Activated naive CD8-positive, alpha-beta T cell treated with anti-CD3 and anti-CD28 coated beads, Interleukin-2, amount 50 U/mL, for 16 hours (primary cell): ENCODE data around the gene CARMIL3.

Experiments
- DNase-seq: peaks from one replicate; pipeline ENCODE4 v3.0.0-alpha.2; 2020; ENCODE audit warnings: low read depth, low spot score

Gene CARMIL3

DNA sequence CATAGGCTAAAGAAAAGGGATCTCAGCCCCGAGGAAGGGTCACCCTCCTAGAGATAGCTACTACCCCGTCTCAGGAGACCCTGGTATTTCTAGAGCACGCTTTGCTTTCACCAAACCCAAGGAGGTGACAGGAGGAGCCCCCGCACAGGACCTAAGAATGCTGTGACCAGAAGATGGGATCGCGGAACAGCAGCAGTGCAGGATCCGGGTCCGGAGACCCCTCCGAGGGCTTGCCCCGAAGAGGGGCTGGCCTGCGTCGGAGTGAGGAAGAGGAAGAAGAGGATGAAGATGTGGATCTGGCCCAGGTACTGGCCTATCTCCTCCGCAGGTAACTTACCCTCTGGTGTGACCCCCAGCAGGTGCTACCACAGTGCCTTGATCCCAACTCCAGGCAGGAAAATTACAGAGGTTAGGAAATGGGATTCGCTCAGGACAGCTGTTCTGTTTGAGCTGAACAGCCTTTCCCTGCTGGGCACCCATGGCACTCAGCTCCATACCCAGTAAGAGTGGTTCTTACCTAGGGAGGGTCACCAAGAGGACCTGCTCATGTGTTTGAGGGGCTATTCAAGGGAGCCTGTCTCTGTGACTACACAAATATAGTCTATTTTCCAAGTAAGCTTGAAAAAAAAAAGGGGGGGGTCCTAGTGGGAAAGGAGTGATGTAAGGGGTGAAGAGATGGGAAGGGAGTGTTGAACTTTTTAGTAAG is 63.8 kb downstream of the CARMIL3 start:
- DNase-seq, result no peak

DNA sequence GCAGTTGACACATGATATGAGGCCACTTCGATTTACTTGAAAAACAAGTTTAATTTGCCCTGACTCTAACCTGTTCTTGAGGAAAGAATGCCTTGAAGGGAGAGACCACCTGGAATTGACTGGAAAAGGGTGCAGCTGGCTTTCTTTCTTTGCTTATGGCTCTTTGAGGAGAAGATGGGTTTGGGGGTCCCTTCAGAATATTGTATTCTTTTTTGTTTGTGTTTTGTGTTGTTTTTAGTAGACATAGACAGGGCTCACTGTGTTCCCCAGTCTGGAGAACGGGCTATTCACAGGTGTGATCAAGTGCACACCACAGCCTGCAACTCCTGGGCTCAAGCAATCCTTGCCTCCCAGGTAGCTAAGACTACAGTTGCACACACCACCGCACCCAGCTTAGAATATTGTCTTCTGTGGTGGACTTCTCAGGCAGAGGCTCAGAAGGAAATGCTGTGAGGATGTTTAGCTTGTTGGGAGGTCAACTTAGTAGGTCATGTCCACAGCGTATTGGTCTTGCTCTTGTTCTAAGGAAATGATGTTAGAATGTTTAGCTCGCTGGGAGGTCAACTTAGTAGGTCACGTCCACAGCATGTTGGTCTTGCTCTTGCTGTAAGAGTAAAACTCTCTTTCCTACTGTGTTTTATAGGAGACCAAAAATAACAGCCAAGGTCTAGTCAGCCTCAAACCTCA is 64.5 kb downstream of the CARMIL3 start:
- no peak for DNase-seq

DNA sequence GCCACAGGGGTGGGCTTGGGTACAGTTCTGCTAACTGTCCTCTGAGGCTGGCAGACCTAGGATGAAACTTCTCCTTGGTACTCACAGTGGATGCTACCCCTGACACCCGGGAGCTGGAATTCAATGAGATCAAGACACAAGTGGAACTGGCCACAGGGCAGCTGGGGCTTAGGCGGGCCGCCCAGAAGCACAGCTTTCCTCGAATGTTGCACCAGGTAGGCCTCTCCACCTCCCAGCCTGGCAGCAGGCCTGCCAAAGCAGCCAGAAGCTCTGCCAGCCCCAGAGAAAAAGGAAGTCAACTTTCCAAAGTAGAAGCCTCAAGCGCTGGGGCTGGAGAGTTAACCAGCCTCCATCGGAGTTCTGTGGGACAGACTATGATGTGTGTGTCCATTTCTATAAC is 65.4 kb downstream of the CARMIL3 start:
- no peak for DNase-seq
